HG03039 (cell line): Measurements from ENCODE around the gene CTBP2.

Source experiments
- ATAC-seq: cut with Tn5 transposase; IDR thresholded peaks from one replicate; pipeline ENCODE4 v1.9.1; 2021; ENCODE audit warnings: mild to moderate bottlenecking, moderate library complexity; ENCODE audit not compliant: unreplicated experiment

The CTBP2 gene

GRCh38 chr10:125002047-125002422 lies 158.3 kb downstream of the CTBP2 start:
- no peak for ATAC-seq

DNA sequence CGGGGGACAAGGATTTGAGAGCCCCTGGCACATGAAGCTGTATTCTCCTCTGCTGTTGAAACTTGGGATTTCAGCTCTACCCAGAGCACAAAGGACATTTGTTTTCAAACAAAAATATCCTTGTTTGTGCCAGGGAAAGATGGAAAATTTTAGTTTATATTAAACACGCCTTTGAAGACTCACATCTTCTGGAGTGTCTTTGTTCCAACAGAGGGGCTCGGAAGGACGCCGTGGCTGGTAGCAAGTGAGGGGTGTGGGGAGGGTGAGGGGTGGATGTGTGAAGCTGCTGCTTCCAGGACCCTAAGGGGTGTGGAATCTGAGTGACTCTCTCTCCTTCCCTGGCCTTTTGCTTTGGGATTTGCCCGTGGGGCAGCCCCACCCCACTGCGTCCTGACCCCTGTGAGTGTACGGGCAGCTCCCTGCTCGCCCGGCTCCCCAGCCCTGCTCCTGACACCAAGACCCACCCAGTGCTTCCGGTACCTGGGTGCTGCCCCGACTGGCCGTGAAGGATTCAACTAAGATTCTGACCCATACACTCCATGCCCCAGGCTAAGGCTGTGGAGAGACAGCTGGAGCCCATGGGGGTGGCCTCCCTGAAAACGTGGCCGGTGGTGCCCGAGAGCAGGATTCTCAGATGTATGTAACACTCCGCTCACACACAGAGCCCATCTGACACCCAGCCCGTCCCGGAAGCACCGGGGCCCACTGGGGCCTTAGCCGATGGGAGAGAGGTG lies 158.9 kb downstream of the CTBP2 start:
- no peak for ATAC-seq

DNA sequence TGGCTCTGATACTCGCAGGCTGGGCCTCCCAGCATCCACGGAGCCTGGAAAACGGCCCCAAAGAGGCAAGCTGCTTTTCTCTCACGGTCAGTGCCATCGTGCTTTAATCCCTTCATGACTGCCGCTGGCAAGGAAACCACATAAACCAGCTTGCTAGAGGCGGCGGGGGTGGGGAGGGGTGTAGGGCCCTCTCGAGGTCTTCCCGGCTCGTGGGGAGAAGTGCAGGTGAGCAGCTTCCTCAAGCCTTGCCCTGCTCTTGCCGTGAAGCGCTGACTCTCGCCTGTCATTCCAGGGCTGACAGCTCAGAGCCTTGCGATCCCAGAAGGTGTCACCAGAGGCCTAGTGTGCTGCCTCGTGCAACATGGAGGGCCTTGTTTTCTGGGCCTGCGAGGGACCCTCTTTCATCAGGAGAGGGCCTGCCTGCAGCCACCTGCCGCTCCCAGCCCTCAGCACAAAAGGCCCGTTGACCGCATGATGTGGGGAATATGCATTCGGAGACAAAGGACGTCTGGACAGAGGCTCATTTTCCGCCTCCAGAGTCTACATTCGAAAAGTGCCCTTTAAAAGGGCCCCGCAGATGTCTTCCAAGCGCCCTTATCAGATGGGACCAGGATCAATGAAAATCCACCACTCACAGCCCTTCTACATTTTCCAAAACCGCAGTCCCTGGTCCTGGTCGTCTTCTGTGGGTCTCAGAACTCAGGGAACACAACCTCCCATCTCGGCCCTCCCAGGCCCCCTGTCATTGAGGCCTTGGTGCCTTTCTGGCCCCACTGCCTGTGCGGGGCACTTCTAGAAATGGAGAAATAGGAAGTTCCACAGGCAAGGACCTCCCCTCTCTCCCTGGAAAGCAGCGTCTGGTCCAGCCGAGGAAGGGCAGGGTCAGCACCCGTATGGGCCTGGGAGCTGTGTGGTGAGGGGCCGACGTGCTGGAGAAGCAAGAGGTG lies 159.7 kb downstream of the CTBP2 start:
- no peak for ATAC-seq

DNA sequence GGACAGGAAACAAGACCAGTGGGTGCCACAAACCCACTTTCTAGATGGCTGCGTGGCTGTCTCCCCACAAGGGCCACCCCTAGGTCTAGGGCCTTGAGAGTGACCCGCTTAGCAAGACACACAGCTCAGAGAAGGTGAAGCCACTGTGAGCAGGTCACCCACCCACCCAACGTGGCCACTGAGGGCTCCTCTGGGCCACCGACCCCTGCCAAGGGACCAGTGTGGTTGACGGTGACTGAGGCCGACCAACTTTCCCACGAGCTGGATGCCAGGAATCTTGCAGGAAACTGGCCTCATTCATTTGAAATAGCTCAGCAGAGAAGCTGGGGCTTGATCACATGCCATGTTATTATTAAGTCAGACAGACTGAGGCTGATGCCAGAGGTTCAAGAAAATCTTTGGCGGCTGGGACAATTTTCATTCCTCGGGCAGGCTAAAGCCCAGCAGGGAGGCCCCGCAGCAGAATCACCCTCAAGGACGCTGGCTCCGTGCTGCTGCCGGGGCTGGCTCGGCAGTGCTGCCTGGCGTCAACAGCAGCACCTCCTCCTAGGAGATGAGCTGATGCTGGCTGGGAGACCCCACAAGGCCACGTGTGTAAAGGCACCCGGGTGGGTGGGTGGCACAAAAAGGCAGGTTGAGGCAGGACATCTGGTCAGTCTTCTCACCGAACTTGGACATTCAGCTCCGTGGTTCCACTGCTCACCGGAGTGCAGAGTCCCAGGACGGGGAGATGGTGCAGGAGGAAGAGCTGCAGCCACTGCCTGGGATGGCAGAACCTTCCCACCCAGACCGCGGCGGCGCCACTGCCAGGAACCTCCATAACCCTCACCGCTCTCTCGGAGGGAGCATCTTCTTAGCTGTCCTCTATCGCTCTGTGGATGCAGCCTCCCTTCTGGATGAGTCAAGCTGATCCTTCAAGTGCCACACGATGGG lies 160.7 kb downstream of the CTBP2 start:
- no peak for ATAC-seq

DNA sequence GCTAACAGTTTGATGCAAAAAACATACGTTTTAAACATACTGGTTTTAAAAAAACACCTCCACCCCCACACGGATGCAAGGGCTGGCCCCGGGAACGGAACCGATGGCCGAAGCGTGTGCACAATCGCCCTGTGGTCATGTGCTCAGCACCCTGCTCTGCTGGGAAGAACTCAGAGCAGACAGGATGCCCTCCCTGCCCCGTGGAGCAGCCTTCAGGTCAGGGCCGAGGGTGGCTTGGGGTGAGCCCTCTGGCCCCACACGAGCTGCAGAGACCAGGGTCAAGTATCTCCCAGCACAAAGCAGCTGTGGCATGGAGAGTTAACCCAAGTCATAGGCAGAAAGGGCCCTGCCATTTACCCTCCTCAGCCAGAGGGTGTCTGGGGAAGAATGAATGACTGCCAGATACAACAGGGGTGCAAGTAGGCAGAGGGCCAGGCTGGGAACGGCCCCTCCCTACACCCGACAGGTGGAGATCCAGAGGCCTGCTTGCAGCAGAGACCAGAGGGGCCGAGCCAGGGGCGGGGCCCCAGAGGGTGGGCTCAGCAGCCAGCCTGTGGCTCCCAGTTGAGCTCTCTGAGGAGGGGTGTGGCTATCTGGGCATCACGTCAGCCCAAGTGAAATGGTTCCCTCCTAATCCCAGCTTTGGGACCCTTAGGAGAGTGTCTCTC lies 161.6 kb downstream of the CTBP2 start:
- ATAC-seq: no peak

DNA sequence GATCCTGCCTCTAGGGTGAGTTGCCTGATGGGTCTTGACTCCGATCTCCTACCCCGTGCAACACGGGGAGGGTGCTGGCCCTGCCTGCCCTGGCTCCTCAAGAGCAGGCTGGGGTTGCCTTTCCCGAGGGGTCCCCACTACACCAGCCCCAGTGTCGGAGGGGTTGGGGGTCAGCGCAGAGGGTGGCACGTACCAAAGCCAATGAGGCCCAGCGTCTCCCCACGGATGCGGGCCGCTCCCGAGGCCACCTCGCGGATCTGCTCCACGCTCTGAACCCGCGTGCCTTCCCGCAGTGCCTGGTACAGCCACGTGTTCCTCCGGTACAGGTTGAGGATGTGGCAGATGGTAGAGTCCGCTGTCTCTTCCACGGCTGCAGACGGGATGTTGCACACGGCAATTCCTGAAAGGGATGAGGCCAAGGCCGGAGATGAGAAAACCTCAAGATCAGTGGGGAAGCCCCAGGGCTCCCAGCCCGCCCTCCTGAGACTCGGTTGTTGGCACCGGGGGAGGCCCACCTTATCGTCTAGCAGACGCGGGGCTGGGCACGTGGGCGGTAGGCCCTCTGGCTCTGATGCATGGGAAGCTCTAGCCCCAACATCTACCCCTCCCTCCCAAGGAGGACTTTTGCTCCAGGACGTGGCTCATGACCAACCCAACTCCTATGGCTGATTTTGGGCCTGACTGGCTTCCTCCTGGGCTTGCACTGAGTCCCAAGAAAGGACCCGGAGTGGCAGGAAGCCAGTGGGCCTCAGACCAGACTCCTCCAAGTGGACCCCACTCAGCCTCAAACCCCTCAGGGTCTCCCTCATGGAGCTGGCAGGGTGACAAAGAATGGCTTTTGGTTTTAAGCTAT lies 162.4 kb downstream of the CTBP2 start:
- ATAC-seq: no peak

- no peak for ATAC-seq
Observed at GRCh38 chr10:124997306-124997705, 163.1 kb downstream of the CTBP2 start.

- no peak for ATAC-seq
Observed at GRCh38 chr10:124996854-124997215, 163.5 kb downstream of the CTBP2 start.

DNA sequence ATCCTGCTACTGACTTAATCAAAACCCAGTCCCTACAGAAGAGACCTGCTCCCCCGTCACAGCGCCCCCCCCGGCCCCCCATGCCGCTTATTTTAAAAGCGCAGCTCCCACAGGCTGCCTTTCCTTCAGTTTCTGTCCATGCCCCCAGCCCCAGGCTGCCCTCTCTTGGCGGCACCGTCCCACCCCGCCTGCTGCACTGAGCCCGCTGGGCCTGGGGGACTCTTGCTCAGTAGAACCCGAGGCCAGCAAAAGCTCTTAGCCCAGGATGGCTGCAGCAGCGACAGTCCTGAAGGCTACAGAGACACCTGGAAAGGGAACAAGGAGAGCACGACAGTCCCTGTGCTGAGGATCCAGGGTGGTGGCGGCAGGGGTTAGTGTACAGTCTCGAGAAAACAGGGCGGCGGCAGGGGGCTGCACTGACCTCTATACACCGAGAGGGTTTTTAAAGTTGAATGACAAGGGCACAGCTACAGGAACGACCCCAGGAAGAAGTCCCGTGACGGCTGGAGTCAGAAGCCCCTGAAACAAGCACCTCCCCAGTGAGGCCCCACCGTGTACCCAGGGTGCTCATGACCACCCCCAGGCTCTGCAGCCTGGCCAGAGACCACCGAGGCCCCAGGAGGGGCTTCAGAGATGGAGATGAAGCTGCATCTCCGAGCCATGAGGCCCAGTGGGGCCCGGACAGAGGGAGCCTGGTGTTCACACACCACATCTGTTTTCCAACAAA lies 164.1 kb downstream of the CTBP2 start:
- ATAC-seq: no peak

GRCh38 chr10:124995605-124996004 lies 164.8 kb downstream of the CTBP2 start:
- ATAC-seq: no peak

- no peak for ATAC-seq
Observed at GRCh38 chr10:124994573-124995473, 165.5 kb downstream of the CTBP2 start.

GRCh38 chr10:124993736-124994451 lies 166.5 kb downstream of the CTBP2 start:
- ATAC-seq: no peak

GRCh38 chr10:124993345-124993708 lies 167.0 kb downstream of the CTBP2 start:
- no peak for ATAC-seq

- no peak for ATAC-seq
Observed at GRCh38 chr10:124992462-124993344, 167.7 kb downstream of the CTBP2 start.

DNA sequence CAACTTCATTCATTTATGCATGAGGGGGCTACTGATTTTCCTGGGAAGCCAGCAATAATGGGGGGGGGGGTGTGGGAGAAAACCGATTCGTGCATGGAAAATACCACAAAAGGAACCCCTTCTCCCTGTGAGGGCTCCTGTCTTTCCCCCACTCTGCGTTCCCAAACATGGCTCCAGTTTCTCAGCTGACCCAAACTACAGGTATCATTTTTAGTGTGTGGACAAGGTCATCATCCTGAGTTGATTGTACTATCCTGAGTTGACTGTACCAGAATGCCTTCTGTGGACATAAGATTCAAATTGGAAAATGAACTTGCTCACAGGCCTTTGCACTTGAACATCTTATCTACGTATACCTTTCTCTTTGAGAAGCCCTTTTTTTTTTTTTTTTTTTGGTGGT lies 168.5 kb downstream of the CTBP2 start:
- ATAC-seq: no peak
